Activated CD8-positive, alpha-beta memory T cell treated with anti-CD3 and anti-CD28 coated beads, Interleukin-2, amount 50 U/mL, for 48 hours (primary cell): ENCODE measurements around the gene ARHGAP8.
"Not testable (repeated sequence)": the region's sequence is repeated elsewhere in the genome, so short reads cannot be mapped to it uniquely, and the experiment has no call there.

Experiments used
- DNase-seq: peaks from one replicate; pipeline ENCODE4 v3.0.0-alpha.2; 2020

ARHGAP8 gene

DNA sequence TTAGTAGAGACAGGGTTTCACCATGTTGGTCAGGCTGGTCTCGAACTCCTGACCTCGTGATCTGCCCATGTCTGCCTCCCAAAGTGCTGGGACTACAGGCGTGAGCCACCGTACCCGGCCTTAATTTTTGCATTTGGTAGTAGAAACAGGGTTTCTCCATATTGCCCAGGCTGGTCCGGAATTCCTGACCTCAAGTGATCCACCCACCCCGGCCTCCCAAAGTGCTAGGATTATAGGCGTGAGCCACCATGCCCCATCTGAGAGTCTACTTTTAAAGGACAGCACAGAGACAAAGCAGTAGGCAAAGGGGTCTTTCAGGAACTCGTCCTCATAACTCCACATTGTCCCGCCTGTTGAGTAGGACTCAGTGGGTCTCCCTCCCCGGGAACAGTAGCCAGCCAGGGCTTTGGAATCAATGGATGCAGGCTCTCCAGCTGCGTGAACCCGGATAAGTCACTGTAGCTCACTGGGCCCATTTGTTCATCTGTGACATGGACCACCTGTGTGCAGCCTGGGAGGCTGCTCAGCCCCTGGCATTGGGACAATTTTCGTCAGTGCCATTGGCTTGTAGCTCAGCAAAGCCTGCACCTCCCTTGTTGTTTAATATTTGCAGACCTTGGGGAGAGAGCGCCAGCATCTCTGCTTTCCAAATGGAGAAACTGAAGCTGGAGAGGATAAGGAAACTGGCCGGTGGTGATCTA is 86.1 kb downstream of the ARHGAP8 start:
- DNase-seq = no peak

DNA sequence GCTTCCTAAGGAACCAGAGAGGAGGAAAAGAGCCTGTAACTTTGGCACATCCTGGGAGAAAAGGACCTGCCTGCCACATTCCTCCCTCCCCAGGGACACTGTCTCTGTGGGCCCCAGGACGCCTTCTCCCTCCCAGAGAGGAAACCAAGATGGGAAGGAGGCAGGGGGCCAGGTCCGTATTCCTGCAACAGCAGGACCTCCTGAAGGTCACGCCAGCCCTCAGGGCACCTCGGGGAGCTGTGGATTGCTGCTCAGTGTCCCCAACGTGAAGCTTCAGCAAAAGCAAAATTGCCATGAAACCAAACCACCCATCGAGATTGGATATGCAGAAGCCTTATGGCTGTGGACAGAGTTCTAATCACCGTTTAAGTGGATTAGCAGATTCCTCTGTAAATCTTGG is 86.7 kb downstream of the ARHGAP8 start:
- DNase-seq = no peak

DNA sequence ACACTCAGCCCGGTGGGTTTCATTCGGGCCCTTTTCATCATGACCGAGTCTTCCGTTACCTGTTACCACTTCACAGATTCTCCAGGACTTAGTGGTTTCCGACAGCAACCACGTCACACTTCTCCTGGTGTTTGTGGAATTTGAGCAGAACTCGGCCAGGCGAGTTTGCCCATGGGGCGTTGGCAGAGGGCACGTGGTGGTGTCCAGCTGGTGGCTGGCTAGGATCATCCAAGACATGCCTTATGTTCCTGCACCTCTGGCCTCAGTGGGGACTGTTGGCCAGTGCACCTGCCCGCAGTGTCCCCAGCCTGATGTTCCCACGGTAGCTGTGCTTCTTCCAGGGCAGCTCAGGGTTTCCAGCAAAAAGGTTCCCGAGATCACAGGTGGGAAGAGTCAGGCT is 87.3 kb downstream of the ARHGAP8 start:
- no peak for DNase-seq

DNA sequence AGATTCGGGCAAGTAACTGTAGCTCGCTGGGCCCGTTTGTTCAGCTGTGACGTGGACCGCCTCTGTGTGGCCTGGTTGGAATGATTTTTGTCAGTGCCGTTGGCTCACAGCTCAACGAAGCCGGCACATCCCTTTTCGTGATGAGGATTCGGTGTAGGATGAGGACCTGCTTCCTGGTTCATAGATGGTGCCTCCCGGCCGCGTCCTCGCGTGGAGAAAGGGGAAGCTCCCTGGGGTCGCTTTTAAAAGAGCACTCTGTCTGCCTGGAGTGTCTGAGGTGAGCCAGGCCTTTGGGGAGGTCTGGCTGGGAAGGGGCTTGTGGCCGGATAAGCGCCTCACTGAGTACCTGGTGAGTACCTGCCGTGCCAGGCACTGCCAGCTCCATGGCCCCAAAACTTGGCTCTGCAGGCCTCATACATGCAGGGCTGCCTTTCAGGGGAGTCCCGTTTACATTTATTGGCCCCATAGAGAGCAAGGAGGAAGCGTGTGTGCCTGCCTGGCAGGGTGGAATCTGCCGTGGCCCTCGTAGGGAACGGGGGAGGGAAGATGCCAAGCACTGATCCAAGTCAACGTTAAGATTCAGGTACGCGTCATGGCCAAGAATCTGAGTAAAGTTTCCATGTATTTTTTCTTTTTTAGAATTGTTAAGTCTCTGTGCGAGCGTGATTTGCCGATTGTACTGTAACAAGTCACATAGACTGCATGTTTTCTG is 88.4 kb downstream of the ARHGAP8 start:
- DNase-seq = no peak

DNA sequence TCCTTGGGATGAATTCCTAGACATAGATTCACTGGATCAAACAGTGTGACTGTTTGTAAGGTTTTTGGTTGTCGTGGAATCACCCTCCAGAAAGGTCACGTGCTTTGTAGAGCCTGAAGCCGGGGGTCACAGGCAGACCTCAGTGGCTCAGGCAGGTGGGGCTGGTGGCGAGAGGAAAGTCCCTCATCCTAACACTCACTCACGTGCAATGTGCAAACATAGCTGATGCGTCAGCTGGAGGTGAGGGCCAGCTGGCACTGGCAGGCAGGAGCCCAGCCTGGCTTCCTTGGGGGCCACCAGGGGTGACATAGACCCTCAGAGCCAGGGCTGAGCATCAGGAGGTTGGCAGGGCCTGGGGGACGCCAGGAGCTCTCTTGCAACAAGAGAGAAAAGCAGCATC is 90.0 kb downstream of the ARHGAP8 start:
- DNase-seq = no peak

DNA sequence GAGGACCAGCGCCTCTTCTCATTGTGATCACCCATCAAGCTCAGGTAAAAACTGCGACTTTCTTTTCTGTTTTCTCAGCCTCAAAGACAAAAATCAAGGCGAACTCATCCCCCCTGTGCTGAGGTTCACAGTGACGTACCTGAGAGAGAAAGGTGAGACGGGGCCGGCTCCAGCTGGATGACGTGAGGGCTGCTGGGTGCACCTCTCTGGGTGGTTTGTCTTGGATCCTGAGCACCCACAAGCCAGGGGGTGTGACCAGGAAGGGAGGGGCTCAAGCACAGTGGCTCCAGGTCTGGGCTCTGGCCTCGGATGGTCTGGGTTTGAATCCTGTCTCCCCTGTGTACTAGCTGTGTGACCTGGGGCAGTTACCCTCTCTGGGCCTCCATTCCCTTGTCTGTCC is 92.8 kb downstream of the ARHGAP8 start:
- no peak for DNase-seq

DNA sequence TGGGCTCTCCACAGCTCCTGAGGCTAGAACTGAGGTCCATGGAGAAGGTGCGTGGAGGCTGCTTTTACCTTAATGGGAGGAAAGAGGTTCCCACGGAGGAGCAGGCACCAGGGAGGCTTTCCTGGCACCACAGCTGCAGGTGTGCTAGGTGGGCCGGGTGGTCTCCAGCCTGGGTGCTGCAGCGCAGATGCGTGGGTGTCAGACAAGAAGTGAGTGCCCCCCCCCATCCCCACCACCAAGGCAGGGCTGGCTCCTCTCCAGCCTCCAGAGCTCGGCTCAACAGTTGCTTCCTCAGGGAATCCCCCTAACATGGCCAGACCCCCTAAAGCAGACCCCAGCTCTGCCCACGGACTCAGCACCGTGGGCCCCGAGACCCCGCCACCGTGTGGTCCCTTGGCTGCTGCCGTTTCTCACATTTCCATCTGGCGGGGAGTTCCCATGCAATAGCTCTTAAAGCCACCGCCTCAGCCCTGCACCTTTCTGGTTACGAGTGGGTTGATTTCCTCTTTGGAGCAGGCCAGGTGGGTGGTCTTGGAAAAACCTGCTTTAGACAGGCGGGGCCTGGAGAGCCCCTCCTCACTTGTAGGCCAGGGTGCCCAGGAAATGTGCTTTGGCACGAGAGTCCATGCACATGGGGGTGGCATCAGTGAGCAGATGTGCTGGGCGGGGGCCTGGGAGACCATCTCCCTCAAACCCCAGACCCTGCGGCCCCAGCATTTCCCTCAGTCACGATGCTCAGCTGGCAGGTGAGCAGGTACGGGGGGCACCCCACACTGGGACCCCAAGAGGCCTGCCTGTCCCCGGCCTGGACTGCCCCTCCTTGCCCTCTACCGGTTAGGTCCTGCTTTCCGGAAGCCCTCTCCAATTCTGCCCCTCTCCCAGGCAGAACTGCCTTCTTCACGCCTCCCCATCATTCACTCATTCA is 93.7 kb downstream of the ARHGAP8 start:
- DNase-seq = no peak

DNA sequence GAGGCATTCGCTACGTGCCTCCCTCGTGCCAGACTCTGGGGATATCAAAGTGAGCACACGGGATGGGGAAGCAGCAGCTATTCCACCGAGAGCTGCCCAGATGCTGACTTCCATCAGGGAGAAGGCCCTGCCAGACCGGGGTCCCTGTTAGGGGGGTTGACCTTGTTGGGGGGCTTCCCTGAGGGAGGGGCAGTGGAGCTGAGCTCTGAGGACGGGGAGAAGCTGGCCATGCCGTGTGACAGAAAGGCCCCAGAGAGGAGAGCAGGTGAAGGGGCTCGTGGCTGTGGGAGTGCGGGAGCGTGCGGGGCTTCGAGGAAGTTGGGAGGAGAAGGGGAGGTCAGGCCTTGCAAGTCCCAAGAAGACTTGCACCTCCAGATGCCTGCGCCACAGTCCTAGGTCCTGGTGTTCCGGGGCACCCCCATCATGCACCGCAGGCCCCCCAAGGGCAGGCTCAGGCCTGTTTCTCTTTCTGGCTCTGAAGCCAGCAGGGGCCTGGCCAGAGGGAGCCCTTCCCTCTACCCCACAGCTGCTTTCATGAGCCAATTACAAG is 94.4 kb downstream of the ARHGAP8 start:
- no peak for DNase-seq

DNA sequence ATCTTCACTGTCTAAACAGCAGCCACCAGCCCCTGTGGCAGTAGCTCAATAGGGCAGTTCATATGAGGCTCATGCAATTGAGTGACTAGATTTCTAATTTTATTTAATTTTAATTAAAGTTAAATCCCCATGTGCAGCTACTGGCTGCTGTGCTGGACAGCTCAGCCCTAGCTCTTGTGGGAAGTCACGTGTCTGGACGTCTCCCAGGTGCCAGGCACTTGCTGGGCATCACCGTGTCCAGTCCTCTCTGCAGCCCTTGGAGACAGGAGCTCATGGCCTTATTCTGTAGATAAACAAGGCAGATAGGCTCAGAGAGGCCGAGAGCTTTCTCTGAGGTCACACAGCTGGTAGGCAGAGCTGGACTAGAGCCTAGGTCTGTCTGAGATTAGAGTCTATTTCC is 95.0 kb downstream of the ARHGAP8 start:
- no peak for DNase-seq

DNA sequence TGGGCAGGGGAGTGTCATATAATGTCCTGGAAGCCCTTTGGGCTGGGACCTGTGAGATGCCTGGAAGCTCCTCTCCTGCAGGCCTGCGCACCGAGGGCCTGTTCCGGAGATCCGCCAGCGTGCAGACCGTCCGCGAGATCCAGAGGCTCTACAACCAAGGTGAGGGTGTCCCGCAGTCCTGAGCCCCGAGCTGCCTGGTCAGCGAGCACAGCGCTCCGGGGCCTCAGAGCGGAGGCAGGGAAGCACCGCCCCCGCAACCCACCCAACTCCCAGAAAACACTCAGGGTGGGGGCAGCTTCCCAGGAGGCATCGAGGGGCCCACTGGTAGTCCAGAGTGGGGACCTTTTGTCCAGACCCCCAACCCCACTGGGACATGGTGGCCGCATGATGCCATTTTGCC is 95.5 kb downstream of the ARHGAP8 start:
- DNase-seq = no peak

DNA sequence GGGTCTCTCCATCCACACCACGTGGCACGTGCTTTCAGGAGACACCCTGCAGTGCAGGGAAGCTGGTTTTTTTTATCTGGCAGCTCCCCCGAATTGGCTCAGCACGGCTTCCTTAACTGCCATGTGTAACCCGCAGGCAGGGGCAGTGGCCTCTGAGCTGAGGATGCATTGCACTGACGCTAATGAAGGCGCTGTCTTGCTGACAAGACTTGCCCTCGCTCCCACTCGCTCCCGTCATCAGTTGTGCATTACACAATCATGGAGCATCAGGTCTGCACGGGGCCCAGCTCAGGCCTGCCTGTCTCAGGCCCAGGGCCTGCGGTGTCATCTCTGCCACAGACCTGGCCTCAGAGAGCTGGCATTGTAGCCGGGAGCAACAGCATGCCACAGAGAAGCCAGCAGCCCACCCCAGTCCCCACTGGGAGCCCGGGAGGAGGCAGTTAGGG is 95.9 kb downstream of the ARHGAP8 start:
- DNase-seq = no peak

DNA sequence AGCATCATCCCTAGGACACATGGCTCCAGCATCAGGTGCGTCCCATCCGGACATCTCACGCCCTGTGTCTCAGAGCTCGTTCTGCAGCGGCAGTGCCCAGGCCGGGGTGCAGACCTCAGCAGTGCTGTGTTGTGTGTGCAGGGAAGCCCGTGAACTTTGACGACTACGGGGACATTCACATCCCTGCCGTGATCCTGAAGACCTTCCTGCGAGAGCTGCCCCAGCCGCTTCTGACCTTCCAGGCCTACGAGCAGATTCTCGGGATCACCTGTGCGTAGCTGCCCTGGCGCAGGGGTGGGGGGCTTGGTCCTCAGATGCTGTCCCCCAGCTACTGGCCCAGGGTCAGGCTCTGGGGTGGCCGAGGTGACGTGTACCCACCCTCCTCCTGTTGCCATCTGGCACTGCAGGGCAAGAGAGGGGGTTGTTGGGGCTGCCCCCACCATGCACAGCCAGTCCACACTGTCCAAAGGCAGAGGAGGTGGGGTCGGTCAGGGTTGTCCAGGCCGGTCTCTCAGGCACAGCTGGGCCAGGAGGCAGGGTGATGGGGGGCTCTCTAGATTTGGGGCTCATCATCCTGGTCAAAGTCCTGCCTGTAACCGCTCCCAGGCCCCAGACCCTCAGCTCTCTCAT is 96.5 kb downstream of the ARHGAP8 start:
- DNase-seq = no peak

DNA sequence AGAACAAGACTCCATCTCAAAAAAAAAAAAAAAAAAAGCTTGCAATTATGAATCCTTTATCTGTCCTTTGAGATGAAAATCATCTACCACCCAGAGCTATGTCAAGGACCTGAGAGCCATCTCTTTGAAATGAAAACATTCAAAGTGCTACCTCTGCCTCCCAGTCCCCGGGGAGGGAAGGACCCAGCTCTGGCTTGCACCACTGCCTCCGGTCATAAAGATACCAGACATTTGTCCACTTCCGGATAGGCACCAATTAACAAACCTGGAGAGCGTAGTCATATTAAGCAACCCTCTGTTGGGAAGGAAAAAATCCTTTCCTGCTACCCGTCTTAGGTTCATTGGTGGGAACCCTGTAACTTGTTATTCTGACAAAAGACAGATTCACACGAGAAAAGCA is 98.6 kb downstream of the ARHGAP8 start:
- DNase-seq = no peak

DNA sequence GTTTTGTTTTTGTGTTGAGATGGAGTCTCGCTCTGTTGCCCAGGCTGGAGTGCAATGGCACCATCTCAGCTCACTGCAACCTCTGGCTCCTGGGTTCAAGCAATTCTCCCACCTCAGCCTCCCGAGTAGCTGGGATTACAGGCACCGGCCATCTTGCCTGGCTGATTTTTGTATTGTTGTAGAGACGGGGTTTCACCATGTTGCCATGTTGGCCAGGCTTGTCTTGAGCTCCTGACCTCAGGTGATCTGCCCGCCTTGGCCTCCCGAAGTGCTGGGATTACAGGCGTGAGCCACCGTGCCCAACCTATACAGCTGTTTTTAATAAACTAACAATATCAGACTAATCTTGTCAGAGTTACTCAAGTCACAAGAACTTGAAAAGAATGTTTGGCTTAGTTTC is 102.3 kb downstream of the ARHGAP8 start:
- not testable (repeated sequence) for DNase-seq

DNA sequence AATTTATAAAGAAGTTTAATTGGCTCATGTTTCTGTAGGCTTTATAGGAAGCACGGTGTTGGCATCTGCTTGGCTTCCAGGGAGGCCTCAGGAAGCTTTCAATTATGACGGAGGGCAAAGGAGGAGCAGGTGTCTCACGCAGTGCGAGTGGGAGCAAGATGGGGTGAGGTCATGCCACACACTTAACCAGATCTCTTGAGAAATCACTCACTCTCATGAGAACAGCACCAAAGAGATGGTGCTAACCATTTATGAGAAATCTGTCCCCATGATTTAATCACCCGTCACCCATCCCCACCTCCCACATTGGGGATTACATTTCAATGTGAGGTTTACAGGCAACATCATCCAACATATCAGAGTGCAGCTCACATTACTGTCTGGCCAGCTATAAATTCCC is 103.5 kb downstream of the ARHGAP8 start:
- DNase-seq = no peak

DNA sequence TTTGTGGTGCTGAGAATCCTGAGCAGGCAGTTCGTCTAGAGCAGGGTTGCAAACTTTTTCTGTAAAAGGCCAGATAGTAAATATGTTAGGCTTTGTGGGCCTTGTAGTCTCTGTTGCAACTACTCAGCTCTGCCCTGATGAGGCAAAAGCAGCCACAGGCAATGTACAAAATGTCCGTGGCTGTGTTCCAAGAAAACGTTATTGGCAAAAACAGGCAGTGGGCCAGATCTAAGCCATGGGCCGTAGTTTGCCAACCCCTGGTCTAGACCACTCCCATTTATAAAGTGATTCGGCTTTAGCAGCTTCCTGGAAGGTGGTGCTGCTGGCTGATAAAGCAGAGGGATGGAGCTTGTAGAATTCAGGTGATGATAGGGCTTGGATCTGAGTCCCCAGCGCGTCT is 106.4 kb downstream of the ARHGAP8 start:
- not testable (repeated sequence) for DNase-seq

DNA sequence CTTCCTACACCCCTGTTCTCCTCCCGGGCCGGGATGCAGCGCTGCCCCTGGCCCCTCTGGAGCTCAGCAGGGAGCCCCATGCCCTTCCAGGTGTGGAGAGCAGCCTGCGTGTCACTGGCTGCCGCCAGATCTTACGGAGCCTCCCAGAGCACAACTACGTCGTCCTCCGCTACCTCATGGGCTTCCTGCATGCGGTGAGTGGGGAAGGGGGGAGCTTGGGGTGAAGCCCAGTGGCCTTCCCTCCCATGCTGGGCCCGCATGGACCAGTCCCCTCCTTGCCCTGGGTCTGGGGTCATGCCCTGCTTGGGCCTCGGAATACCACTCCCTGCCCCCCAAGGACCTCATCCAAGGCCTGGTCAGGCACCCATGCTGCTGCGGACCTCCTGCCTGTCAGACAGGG is 107.3 kb downstream of the ARHGAP8 start:
- DNase-seq = no peak

DNA sequence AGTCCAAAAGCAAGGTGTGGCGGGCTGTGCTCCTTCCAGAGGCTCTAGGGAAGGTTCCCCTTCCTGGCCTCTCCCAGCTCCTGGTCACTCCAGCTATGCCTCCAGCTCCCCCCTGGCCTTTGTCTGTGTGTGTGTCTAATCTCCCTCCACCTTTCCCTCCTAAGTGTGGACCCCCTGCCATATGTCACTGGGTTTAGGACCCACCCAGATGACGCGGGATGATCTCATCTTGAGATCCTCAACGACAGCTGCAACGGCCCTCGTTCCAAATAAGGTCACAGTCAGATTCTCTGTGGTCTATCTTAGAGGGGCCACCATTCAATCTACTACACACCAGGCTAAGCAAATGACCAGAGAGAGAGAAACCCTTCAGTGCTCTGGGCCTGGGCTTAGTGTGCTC is 107.9 kb downstream of the ARHGAP8 start:
- no peak for DNase-seq

DNA sequence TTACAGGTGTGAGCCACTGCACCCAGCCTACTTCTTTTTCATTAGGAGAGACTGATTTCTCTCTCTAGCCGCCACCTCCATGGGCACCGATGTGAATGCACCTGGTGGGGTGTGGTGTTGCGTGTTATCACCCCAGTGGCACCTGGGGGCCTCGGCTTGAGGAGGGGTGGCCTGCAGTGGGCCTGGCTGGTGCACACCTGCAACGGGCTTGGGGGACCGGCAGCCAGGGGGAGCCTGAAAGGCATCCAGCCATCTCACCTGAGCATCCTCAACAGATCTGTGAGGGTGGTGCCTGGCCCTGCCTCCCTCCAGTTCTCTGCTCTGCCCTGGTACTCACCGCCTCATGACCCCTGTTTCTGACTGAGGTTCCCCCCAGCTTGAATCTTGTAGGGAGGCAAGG is 108.9 kb downstream of the ARHGAP8 start:
- no peak for DNase-seq

DNA sequence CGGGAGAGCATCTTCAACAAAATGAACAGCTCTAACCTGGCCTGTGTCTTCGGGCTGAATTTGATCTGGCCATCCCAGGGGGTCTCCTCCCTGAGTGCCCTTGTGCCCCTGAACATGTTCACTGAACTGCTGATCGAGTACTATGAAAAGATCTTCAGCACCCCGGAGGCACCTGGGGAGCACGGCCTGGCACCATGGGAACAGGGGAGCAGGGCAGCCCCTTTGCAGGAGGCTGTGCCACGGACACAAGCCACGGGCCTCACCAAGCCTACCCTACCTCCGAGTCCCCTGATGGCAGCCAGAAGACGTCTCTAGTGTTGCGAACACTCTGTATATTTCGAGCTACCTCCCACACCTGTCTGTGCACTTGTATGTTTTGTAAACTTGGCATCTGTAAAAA is 109.9 kb downstream of the ARHGAP8 start:
- no peak for DNase-seq

DNA sequence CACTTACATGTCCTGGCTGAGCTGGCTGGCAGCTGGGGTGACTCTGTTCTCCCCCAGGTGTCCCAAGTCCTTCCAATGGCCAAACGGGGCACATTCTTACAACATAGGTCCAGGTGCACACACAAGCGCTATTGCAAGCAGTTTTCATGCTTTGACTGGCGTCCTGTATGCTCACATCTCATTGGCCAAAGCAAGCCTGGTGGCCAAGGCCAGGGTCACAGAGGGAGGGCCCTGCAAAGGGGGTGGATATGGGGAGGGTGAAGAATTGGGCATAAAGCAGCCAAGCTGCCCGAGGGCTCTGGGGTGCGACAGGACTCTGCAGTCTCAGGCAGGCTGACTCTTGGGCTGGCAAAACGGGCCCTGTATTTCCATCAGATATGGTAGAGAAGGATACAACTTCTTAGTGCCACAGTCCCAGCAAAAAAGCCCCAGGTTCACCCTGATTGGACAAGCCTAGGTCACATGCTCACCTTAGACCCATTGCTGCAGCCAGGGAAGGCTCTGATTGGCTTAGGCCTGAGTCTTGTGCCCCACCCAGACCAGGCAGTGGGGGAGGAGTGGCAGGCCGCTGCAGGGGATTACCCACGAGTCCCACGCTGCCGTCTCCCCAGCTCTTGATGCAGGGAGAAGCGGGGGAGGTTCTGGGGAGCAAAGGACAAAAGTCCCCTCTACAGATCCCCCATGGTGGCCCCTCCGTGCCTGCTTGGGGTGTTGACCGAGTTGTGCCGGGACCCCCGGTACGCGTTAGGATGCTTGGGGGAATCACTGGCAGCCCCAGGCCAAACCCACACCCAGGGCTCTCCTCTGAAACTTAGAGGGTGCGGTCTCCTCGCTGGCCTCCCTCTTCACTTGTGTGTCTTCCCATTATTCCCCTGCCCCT is 110.8 kb downstream of the ARHGAP8 start:
- DNase-seq = no peak
